SU-DHL-6 (cell line): ENCODE measurements around the gene CLSTN2.

Source experiments
- H2AFZ ChIP-seq: fragments of 200-600 bp; sonication (generic); 2 replicates; pipeline ENCODE4 v1.6.1; 2014; ENCODE audit warnings: low read depth, mild to moderate bottlenecking, moderate library complexity, mixed read lengths, antibody characterized with exemption, low read length; ENCODE audit not compliant: severe bottlenecking
- H3F3A ChIP-seq: fragments of 200-600 bp; shearing (Covaris generic); 2 replicates; pipeline ENCODE4 v1.6.0; 2016; ENCODE audit warnings: antibody characterized with exemption, mild to moderate bottlenecking; ENCODE audit not compliant: insufficient read depth
- H3K27ac ChIP-seq: fragments of 200-600 bp; sonication (generic); 2 replicates; pipeline ENCODE4 v1.5.1; 2016; ENCODE audit warnings: low read depth, mild to moderate bottlenecking, low read length, moderate library complexity, mixed read lengths
- H3K27me3 ChIP-seq: fragments of 200-600 bp; sonication (generic), shearing (Covaris generic); 2 replicates; pipeline ENCODE4 v1.6.0; 2014; ENCODE audit warnings: mild to moderate bottlenecking, low read length
- H3K36me3 ChIP-seq: fragments of 200-600 bp; sonication (generic); 2 replicates; pipeline ENCODE4 v1.6.1; 2014; ENCODE audit warnings: mild to moderate bottlenecking, low read length, mixed read lengths
- H3K4me2 ChIP-seq: fragments of 300-600, 200-600 bp; shearing (Covaris generic), sonication (generic); 2 replicates; pipeline ENCODE4 v1.6.0; 2014; ENCODE audit warnings: low read length, low read depth, mild to moderate bottlenecking; ENCODE audit not compliant: poor library complexity, severe bottlenecking
- H3K4me3 ChIP-seq: fragments of 200-600 bp; sonication (generic); 2 replicates; pipeline ENCODE4 v1.5.1; 2014; ENCODE audit warnings: antibody characterized with exemption, low read length, mild to moderate bottlenecking, mixed read lengths; ENCODE audit not compliant: insufficient read depth, poor library complexity, severe bottlenecking
- H3K79me2 ChIP-seq: fragments of 200-600 bp; sonication (generic); 2 replicates; pipeline ENCODE4 v1.6.1; 2014; ENCODE audit warnings: mild to moderate bottlenecking, low read length, moderate library complexity; ENCODE audit not compliant: insufficient read depth
- H3K9ac ChIP-seq: fragments of 200-600 bp; sonication (generic); 2 replicates; pipeline ENCODE4 v1.7.0; 2014; ENCODE audit warnings: mild to moderate bottlenecking, low read length
- H3K9me2 ChIP-seq: fragments of 200-600 bp; sonication (generic); replicated peaks from 2 replicates; pipeline ENCODE4 v1.6.1; 2014; ENCODE audit warnings: low read length; ENCODE audit not compliant: insufficient read depth
- H3K9me3 ChIP-seq: fragments of 200-600 bp; sonication (generic); 2 replicates; pipeline ENCODE4 v1.6.1; 2014; ENCODE audit warnings: low read length, mixed read lengths; ENCODE audit not compliant: insufficient read depth
- H4K20me1 ChIP-seq: fragments of 200-600 bp; sonication (generic); 2 replicates; pipeline ENCODE4 v1.6.1; 2014; ENCODE audit warnings: low read depth, mild to moderate bottlenecking, antibody characterized with exemption, low read length, moderate library complexity, mixed read lengths
- CTCF ChIP-seq: fragments of 200-600 bp; sonication (generic); IDR thresholded peaks from one replicate; pipeline ENCODE4 v1.5.1; 2017; ENCODE audit warnings: antibody characterized with exemption, mild to moderate bottlenecking, low read length, moderate library complexity; ENCODE audit not compliant: insufficient read depth, poor library complexity, severe bottlenecking
- EZH2phosphoT487 ChIP-seq: fragments of 200-600 bp; sonication (generic), shearing (Covaris generic); conservative IDR thresholded peaks from 2 replicates; pipeline ENCODE4 v1.6.1; 2018; ENCODE audit warnings: mild to moderate bottlenecking, antibody characterized with exemption, low read length, moderate library complexity, mixed read lengths

CLSTN2 gene

DNA sequence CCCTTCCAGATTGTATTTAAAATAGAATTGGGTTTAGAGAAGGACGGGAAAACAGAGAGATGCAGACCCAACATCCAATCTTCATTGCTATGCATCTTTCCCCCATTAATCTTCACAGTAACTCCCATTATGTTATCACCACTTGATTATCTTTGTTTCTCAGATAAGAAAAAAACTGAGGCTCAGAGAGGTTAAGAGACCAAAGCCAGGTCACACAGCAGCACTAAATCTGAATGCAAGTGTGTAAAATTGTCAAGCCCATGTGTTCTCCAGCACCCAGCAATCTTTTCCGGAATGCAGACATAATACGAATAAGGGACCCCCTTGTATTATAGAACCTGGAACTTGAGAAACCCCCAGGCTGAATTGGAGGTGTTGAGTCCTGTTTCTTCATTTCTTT, 662.4 kb downstream of the CLSTN2 start:
- TF ChIP-seq EZH2phosphoT487 = no peak
- no peak for TF ChIP-seq CTCF
- H3K9ac ChIP-seq = no peak overlapping the region
- H3K27me3 ChIP-seq = no peaks in the 10 kb centered on the region
- H3K9me3 ChIP-seq = no peaks in the 10 kb centered on the region
- no peak overlapping the region for H3K4me2 ChIP-seq
- no peaks in the 10 kb centered on the region for H3K9me2 ChIP-seq
- H3K4me3 ChIP-seq = no peak overlapping the region
- no peaks in the 10 kb centered on the region for H4K20me1 ChIP-seq
- no peak overlapping the region for H3K27ac ChIP-seq
- H3F3A ChIP-seq = no peaks in the 10 kb centered on the region
- H3K79me2 ChIP-seq = no peaks in the 10 kb centered on the region
- H2AFZ ChIP-seq = no peak overlapping the region
- H3K36me3 ChIP-seq = no peaks in the 10 kb centered on the region

- no peak overlapping the region for H3K4me2 ChIP-seq
- H3K27me3 ChIP-seq = no peaks in the 10 kb centered on the region
- H2AFZ ChIP-seq = no peak overlapping the region
- H4K20me1 ChIP-seq = no peaks in the 10 kb centered on the region
- H3K9me3 ChIP-seq = no peaks in the 10 kb centered on the region
- H3K27ac ChIP-seq = no peak overlapping the region
- H3K36me3 ChIP-seq = no peaks in the 10 kb centered on the region
- TF ChIP-seq CTCF (no peak), EZH2phosphoT487 (no peak)
- no peaks in the 10 kb centered on the region for H3K9me2 ChIP-seq
- no peak overlapping the region for H3K9ac ChIP-seq
- no peaks in the 10 kb centered on the region for H3F3A ChIP-seq
- no peak overlapping the region for H3K4me3 ChIP-seq
- no peaks in the 10 kb centered on the region for H3K79me2 ChIP-seq
Observed at GRCh38 chr3:140597792-140598191, 662.8 kb downstream of the CLSTN2 start.

DNA sequence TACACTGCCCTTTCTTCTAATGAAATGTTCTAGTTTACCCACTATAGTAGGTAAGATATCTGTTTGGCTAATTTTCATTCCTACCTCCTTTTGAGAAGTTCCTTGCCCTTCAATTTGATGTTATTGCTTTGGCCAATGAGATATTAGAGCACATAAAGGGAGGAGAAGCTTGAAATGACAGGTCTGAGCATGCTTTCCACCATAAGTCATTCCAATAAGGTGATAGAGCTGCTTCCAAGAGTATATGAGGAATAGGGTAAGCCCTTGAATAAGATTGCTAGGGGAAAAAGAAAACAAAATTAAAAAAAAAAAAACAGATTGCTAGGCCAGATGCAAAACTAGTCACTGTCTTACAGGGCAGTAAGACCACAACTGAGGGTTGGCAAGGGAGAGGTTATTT, 664.0 kb downstream of the CLSTN2 start:
- Histone ChIP-seq H3K36me3 (no peaks in the 10 kb centered on the region), H3K27ac (no peak overlapping the region), H3K9ac (no peak overlapping the region), H3K4me3 (no peak overlapping the region), H3K27me3 (no peaks in the 10 kb centered on the region), H3F3A (no peaks in the 10 kb centered on the region), H3K4me2 (no peak overlapping the region), H3K79me2 (no peaks in the 10 kb centered on the region), H4K20me1 (no peaks in the 10 kb centered on the region), H2AFZ (no peak overlapping the region), H3K9me2 (no peaks in the 10 kb centered on the region), H3K9me3 (no peaks in the 10 kb centered on the region)
- TF ChIP-seq CTCF = no peak
- TF ChIP-seq EZH2phosphoT487 = no peak

GRCh38 chr3:140599496-140599895, 664.5 kb downstream of the CLSTN2 start:
- no peak overlapping the region for H3K27ac ChIP-seq
- H3F3A ChIP-seq = no peaks in the 10 kb centered on the region
- H3K9me2 ChIP-seq = no peaks in the 10 kb centered on the region
- no peak overlapping the region for H3K4me3 ChIP-seq
- H3K27me3 ChIP-seq = no peaks in the 10 kb centered on the region
- no peak overlapping the region for H3K9ac ChIP-seq
- no peaks in the 10 kb centered on the region for H3K36me3 ChIP-seq
- no peaks in the 10 kb centered on the region for H4K20me1 ChIP-seq
- H2AFZ ChIP-seq = no peak overlapping the region
- no peaks in the 10 kb centered on the region for H3K9me3 ChIP-seq
- H3K79me2 ChIP-seq = no peaks in the 10 kb centered on the region
- TF ChIP-seq EZH2phosphoT487 (no peak), CTCF (no peak)
- H3K4me2 ChIP-seq = no peak overlapping the region
